Measurements from ENCODE around the gene CACNA1S. TPM values are rescaled to one million over a fixed set of nuclear protein-coding genes. Genes with fewer than 3 reads are reported as not detected.

CACNA1S gene
- total RNA-seq, 1 donor: not detected

DNA sequence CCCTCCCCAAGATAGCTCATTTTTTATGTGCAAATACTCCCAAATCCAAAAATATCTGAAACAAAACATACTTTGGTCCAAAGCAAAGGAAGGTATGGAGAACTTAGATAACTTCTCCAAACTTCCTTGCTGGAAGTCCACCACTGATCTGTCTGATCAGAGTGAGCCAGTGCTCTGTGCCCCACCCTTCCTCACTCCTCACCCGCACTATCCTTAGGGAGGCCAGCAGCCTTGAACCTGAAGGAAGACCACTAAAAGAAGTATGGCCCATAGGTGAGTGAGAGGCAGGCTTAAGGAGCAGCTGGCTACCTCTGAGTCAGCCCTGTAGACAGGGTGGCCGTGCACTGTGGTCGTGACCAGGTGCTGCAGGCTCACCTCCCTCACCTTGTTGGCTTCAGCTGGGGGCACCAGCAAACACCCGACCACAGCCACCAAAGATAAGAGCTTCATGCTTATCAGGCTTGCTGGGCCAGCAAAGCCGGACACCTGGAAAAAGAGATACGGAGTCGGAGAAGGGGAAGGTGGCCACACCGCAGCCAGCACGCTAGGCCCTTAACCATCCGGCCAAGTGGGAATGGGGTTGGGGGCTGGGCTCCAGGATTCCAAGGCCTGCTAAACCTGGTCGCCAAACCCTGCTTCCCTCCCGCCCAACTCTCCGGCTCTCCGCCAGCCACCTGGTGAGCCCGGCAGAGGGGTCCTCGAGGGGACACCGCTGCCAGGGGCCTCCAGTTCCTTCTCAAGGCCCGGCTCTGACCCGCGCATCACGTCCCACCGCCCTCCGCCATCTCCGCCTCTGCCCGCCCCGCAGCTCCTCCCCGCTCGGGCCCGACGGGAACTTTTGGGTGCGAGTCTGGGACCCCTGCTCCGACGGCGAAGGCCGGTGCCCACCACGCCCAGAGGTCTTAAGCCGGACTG, 41.5 kb upstream of the CACNA1S start:
- TF ChIP-seq, protein P1, sequence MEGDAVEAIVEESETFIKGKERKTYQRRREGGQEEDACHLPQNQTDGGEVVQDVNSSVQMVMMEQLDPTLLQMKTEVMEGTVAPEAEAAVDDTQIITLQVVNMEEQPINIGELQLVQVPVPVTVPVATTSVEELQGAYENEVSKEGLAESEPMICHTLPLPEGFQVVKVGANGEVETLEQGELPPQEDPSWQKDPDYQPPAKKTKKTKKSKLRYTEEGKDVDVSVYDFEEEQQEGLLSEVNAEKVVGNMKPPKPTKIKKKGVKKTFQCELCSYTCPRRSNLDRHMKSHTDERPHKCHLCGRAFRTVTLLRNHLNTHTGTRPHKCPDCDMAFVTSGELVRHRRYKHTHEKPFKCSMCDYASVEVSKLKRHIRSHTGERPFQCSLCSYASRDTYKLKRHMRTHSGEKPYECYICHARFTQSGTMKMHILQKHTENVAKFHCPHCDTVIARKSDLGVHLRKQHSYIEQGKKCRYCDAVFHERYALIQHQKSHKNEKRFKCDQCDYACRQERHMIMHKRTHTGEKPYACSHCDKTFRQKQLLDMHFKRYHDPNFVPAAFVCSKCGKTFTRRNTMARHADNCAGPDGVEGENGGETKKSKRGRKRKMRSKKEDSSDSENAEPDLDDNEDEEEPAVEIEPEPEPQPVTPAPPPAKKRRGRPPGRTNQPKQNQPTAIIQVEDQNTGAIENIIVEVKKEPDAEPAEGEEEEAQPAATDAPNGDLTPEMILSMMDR (IDR thresholded peaks at IDR 0.05; ENCODE audit: insufficient read depth, low read length): no peak
- DNase-seq (ENCODE audit: low read depth): no peak
- peak overlapping the region; percentile 85 for H3K4me3 ChIP-seq (ENCODE audit: low read depth, low read length)

DNA sequence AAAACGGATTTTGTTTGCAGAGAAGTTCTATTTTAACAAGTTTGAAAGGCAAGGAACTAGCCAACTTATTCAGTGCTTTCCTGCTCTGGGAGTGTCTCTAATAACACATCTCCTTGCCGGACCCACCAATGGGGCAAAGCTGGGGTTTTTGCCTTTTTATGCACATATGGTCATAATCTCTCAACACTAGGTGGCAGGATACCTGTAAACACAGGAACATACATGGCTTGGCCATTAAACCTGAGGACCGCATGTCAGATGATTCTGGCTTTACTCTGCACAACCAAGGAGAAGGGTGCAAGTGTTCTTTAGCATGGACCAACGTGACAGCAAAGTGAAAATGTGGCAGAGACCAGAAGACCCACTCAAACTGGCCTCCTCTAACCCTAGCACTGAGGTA, 37.2 kb upstream of the CACNA1S start:
- peak; percentile 39 for DNase-seq (ENCODE audit: low read depth)
- TF ChIP-seq, protein P1 (IDR thresholded peaks at IDR 0.05; ENCODE audit: insufficient read depth, low read length): peak; percentile 40
- H3K4me3 ChIP-seq (ENCODE audit: low read depth, low read length): no peak overlapping the region

DNA sequence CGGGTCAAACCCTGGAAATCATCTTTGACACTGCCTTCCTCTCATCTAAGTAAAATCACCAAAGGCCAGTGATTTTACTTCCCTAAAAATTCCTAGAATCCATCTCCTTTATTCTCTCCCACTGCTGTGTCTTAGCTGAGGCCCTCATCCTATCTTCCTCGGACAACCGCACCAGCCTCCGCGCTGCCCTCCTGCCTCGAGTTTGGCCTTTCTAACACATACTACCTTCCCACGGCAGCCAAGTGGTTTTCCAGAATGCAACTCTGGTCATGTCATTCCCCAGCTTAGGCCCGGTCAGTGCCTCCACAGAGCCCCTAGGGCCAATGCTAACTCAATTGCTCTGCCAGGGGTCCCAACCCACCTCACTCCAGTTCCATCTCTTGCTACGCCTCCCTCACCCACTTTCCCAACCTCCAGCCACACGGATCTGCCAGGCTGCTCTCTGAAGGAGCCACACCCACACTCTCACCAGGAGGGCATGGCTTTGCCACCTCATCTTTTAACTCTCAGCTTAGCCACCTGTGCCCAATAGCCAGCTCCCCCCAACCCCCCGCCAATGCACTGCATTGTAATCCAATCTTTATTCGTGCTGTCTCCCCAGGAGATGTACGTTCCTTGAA, 35.3 kb upstream of the CACNA1S start:
- TF ChIP-seq, protein P1 (IDR thresholded peaks at IDR 0.05; ENCODE audit: insufficient read depth, low read length): no peak
- DNase-seq (ENCODE audit: low read depth): no peak
- H3K4me3 ChIP-seq (ENCODE audit: low read depth, low read length): no peak overlapping the region

DNA sequence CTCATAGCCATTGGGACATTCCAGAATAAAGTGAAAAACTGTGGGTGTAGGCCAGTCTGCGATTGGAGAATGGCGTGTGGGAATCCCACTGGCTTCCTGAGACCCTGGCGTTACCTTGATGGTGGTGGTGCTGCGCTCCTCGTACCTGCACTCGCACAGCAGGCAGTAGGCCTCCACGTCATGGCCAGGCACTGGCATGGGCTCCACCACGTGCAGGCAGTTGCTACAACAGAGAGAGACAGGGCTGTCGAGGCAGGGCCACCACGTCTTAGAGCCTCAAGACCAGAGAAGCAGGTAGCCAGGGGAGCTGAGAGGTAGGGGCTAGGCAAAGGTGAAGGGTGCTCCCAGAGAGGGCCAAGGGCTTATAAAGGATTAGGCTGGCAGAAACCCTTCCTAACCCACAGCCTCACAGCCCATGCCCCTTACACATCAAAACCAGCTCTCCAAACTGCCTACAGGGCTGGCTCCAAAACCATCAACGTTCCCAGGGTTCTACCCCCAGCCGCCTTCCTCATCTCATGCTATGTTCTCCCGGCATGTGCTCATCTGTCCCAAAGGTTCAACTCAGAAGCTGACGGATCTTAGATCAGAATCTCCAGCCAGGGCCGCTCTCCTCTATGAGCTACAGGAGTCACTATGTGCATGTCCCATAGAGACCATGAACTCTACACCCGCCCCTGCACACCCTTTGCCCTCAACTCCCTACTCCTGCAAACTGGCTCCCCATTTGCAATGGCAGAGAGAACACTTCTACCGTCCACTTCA, 34.6 kb upstream of the CACNA1S start:
- no peak for DNase-seq (ENCODE audit: low read depth)
- H3K4me3 ChIP-seq (ENCODE audit: low read depth, low read length): no peak overlapping the region
- TF ChIP-seq, protein P1 (IDR thresholded peaks at IDR 0.05; ENCODE audit: insufficient read depth, low read length): no peak

DNA sequence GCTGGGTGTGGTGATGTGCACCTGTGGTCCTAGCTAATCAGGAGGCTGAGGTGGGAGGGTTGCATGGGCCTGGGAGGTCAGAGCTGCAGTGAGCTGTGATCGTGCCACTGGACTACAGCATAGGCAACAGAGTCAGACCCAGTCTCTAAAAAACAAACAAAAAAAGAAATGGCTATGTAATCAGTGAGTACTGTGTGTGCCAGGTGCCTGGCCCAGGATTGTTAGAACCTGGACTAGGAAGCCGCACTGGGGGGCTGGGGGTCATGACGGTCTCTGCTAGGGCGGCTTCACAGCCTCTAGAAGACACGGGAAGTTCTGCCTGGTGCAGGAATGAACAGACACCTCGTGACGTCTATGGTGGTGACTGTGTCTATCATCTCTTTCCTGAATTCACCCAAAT, 33.6 kb upstream of the CACNA1S start:
- DNase-seq (ENCODE audit: low read depth): no peak
- no peak overlapping the region for H3K4me3 ChIP-seq (ENCODE audit: low read depth, low read length)
- TF ChIP-seq, protein P1 (IDR thresholded peaks at IDR 0.05; ENCODE audit: insufficient read depth, low read length): no peak

DNA sequence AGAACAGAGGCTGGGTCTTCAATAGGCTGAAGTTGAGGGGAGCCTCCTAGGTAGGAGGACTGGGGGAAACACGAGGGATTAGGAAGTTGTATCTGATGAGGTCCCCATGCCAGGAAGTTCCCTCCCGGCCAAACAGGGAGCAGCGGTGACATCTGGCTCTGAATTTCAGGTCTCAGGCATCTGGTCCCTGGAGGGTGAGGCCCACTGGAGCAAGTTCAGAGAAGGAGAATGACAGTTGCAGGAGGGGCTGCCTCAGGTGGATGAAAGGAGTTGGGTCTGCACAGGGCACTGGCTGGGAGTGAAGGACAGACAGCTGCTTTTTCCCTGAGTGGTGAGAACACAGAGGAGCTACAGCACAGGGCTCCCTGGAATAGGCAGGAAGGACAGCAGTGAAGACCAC, 32.9 kb upstream of the CACNA1S start:
- TF ChIP-seq, protein P1 (IDR thresholded peaks at IDR 0.05; ENCODE audit: insufficient read depth, low read length): no peak
- DNase-seq (ENCODE audit: low read depth): no peak
- H3K4me3 ChIP-seq (ENCODE audit: low read depth, low read length): no peak overlapping the region

All from fibroblast of the aortic adventitia (primary cell).